CMK (cell line): Measurements from ENCODE around the gene TESMIN.

Source experiments
- DNase-seq: peaks from one replicate; pipeline ENCODE4 v3.0.0-alpha.2; 2010; ENCODE audit warnings: low read depth

The TESMIN gene

DNA sequence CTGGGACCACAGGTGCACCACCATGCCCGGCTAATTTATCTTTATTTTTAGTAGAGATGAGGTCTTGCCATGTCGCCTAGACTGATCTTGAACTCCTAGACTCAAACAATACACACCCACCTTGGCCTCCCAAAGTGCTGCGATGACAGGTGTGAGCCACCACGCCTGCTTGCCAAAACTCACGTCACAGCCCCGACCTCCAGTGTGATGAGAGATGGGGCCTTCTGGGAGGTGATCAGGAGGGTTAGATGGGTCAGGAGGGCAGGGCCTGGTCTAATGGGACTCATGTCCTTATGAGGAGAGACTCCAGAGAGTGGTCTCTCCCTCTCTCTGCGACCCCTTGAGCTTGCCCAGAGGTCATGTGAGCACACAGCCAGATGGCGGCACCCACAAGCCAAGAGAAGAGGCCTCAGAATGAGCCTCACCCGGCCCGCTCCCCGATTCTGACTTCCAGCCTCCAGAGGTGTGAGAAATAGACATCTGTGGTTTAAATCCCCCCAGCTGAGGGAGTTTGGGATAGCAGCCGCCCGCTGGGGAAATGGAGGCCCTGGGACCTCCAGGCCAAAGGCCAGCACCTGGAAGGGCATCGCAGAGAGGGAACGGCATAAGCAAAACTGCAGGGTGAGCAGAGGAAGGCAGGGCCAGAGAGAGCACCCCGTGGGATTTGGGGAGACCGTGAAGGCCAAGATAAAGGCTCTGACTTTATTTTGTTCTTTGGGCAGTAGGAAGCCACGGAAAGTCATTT lies 91.1 kb downstream of the TESMIN start:
- DNase-seq = no peak

DNA sequence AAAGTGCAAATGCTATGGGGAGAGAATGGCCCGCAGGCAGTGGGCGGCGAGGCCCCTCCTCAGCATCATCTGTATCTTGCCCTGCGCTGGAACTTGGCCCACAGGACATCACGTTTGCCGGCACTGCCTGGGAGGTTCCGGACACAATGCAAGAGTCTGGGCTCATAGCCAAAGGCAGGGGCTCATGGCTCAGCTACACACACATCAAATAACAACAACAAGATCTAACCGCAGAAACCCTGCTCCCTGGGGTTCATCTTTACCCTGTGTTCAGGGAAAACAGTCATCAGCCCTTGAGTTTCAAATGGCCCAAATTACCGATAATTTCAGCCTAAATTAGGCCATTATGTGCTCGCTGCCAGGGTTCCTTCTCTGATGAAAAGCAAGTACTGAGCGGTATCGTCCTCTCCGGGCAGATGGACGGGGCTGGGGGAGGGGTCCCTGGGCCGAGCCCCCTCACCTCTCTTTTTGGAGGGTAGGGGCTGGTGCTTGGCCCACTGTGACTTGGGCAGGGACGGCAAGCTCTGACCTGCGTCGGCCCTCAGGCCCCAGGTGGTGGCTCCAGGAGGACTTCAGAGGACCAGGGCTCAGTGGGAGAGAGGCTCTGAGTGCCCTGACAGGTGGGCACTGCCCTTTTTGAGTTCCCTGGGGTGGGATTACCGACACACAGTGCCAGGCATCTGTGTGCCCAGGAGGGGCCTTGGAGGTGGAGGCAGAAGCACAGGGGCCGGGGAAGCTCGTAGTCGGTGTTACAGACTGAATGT lies 92.0 kb downstream of the TESMIN start:
- peak; percentile 7 for DNase-seq

DNA sequence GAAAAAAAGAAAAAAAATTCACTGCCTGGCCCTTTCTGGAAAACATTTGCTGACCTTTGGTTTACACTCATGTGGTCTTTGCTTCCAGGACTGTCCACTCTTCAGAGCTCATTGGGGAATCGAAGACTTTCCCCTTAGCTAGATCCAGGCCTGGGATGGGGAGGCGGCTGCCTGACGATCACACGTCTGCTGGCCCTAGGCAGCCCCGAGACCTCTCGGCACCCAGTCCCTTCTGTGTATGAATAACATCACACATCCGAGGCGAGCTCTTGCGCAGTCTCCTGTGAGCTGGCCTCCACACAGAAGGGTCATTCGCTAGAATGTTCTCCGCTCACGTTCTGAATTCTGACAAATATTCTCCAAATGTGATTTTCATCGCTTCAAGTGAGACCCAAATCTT lies 92.7 kb downstream of the TESMIN start:
- DNase-seq = no peak

DNA sequence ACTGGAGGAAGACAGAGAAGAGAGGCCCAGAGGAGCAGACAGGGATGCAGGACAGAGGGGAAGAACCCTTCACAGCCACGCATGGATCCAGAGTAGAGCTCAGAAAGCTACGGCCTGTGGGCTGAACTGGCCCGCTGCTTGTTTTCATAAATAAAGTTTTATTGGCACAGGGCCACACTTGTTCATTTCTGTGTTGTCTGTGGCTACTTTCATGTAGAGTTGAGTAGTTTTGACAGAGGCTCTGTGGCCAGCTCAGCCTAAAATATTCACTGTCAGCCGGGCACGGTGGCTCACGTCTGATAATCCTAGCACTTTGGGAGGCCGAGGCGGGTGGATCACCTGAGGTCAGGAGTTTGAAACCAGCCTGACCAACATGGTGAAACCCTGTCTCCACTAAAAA lies 93.2 kb downstream of the TESMIN start:
- DNase-seq = no peak
